A673 (cell line): ENCODE measurements around the gene MTREX. TPM values are rescaled to one million over a fixed set of nuclear protein-coding genes. Genes with fewer than 3 reads are reported as not detected.

Experiments used
- BruUV-seq: library from RNA; stranded (reverse); fragments of 400-500 nt; replicated peaks from 2 replicates; lab custom pipeline; 2021; lab: Mats Ljungman, UMichigan
- CTCF ChIA-PET: fragments of 300-600 bp; sonication (Branson Sonifier 250); formaldehyde crosslinking; loops from one replicate; lab custom pipeline; 2022; ENCODE audit warnings: antibody characterized with exemption; lab: Charles Lee
- POLR2A ChIA-PET: fragments of 300-600 bp; sonication (Branson Sonifier 250); formaldehyde crosslinking; loops from one replicate; lab custom pipeline; 2022; ENCODE audit warnings: antibody characterized with exemption; ENCODE audit not compliant: low non-redundant PET; lab: Charles Lee
- DNase-seq: peaks from one replicate; pipeline ENCODE4 v3.0.0-alpha.2; 2015; ENCODE audit warnings: low spot score
- H3K27ac ChIP-seq: fragments of 200-600 bp; sonication (generic); 2 replicates; pipeline ENCODE4 v1.5.1; 2016; ENCODE audit warnings: mixed run types, low read depth, mild to moderate bottlenecking, mixed read lengths, antibody characterized with exemption, low read length; ENCODE audit not compliant: poor library complexity, severe bottlenecking
- H3K27me3 ChIP-seq: fragments of 200-600 bp; sonication (generic); replicated peaks from 2 replicates; pipeline ENCODE4 v1.6.1; 2017; ENCODE audit warnings: mixed run types, low read depth, mild to moderate bottlenecking, mixed read lengths, antibody characterized with exemption, low read length; ENCODE audit not compliant: insufficient read depth, poor library complexity
- H3K36me3 ChIP-seq: fragments of 200-600 bp; sonication (generic); 2 replicates; pipeline ENCODE4 v1.6.1; 2016; ENCODE audit warnings: mixed run types, mild to moderate bottlenecking, mixed read lengths, antibody characterized with exemption, low read length; ENCODE audit not compliant: insufficient read depth, poor library complexity, severe bottlenecking
- H3K4me1 ChIP-seq: fragments of 200-600 bp; sonication (generic); 2 replicates; pipeline ENCODE4 v1.6.1; 2017; ENCODE audit warnings: mixed run types, mild to moderate bottlenecking, mixed read lengths, antibody characterized with exemption, low read length; ENCODE audit not compliant: insufficient read depth, poor library complexity, severe bottlenecking
- H3K4me3 ChIP-seq: fragments of 200-600 bp; sonication (generic); 2 replicates; pipeline ENCODE4 v1.5.1; 2016; ENCODE audit warnings: low read depth, mixed run types, mild to moderate bottlenecking, mixed read lengths, low read length; ENCODE audit not compliant: poor library complexity, severe bottlenecking
- H3K9me3 ChIP-seq: fragments of 200-600 bp; sonication (generic); 2 replicates; pipeline ENCODE4 v1.6.1; 2016; ENCODE audit warnings: mixed run types, low read depth, mild to moderate bottlenecking, mixed read lengths, antibody characterized with exemption, low read length; ENCODE audit not compliant: poor library complexity, severe bottlenecking
- CTCF ChIP-seq: fragments of 300-800, 200-600 bp; sonication (generic); conservative IDR thresholded peaks from 2 replicates; pipeline ENCODE4 v1.5.1; 2017; ENCODE audit warnings: low read depth, mild to moderate bottlenecking, antibody characterized with exemption, low read length, moderate library complexity, mixed read lengths
- EZH2 ChIP-seq: fragments of 200-600 bp; sonication (generic); IDR thresholded peaks from 2 replicates; pipeline ENCODE4 v1.6.1; 2017; ENCODE audit warnings: borderline replicate concordance, low read depth, mild to moderate bottlenecking, mixed read lengths, antibody characterized with exemption, low read length; ENCODE audit not compliant: poor library complexity, severe bottlenecking
- intact Hi-C: fragments of 100-400 bp; cut with micrococcal nuclease; formaldehyde crosslinking; loops from one replicate; pipeline ENCODE4 v1.10.0; 2022; ENCODE audit not compliant: unreplicated experiment
- total RNA-seq: library from RNA; stranded (reverse); gene quantifications from 2 replicates; pipeline ENCODE4 v1.2.3, GENCODE V29; 2021

MTREX gene
- total RNA-seq, 1 experiment from 2014 or later, result 135 TPM

GRCh38 chr5:55432549-55432948 lies 124.8 kb downstream of the MTREX start:
- Histone ChIP-seq H3K4me3 (no peak overlapping the region), H3K27ac (no peak overlapping the region), H3K9me3 (peaks cover 13% of the 10 kb centered on the region), H3K4me1 (peaks cover 3% of the 10 kb centered on the region), H3K36me3 (peaks cover 18% of the 10 kb centered on the region), H3K27me3 (no peaks in the 10 kb centered on the region)
- no peak for TF ChIP-seq CTCF
- TF ChIP-seq EZH2, result no peak
- ChIA-PET CTCF (no interaction called here), POLR2A (no interaction called here)
- intact Hi-C loops, result no loop called here
- no peak for DNase-seq
- no TSS peak for BruUV-seq

DNA sequence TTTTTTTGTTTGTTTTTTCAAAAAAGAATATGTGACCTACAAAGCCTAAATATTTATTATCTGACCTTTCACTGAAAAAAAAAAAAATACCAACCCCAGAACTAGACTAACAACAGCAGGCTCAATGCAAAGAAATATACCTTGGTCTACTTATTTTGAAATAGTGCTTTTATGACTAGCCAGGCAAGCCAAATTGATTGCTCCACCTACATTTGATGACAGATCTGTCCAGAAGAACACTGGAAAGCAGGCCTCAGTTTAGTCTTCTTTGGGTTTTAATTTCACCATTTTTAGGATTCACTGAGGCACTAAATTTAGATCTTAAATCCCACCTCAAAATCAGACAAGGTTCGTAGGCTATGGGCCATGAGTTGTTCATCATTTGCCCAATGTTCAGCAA lies 129.7 kb downstream of the MTREX start:
- CTCF ChIA-PET, result no interaction called here

DNA sequence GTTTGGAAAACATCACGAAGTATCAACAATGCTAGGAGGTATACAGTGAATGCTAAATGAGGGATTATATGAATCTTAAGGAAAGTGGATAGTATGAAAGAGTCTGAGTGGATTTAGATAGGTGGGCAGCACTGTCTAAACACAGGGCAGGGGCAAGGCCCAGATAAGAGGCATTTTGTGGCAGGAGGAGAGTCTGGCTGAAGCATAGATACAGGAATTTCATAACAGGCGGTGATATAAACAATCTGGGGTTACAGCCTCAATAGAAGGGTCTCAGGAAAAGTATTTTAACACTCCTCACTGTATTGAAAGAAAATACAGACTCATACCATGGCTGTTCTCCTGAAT lies 130.0 kb downstream of the MTREX start:
- Histone ChIP-seq H3K4me1 (peaks cover 33% of the 10 kb centered on the region), H3K27me3 (no peaks in the 10 kb centered on the region), H3K36me3 (no peaks in the 10 kb centered on the region), H3K27ac (no peak overlapping the region), H3K4me3 (no peak overlapping the region), H3K9me3 (peaks cover 3% of the 10 kb centered on the region)
- no peak for DNase-seq
- intact Hi-C loops, result no loop called here
- no TSS peak for BruUV-seq
- CTCF ChIA-PET, result no interaction called here
- POLR2A ChIA-PET, result no interaction called here
- TF ChIP-seq EZH2 (no peak), CTCF (no peak)

More for the DNA sequence above, 129.7 kb downstream of the MTREX start:
- TF ChIP-seq CTCF (no peak), EZH2 (no peak)
- Histone ChIP-seq H3K27ac (no peak overlapping the region), H3K4me1 (peaks cover 33% of the 10 kb centered on the region), H3K36me3 (no peaks in the 10 kb centered on the region), H3K27me3 (no peaks in the 10 kb centered on the region), H3K9me3 (peaks cover 6% of the 10 kb centered on the region), H3K4me3 (no peak overlapping the region)
- no peak for DNase-seq
- intact Hi-C loops, result no loop called here
- POLR2A ChIA-PET, result no interaction called here
- BruUV-seq, result no TSS peak
